CD14-positive monocyte (primary cell): Measurements from ENCODE around the gene SLC46A3. TPM values are rescaled to one million over a fixed set of nuclear protein-coding genes. Genes with fewer than 3 reads are reported as not detected.

Experiments
- DNase-seq, 3 donors: peaks; one replicate each; pipeline ENCODE4 v3.0.0-alpha.2; 2011 to 2022
- H2AFZ ChIP-seq: 2 replicates; pipeline ENCODE4 v1.6.0; 2012; ENCODE audit warnings: mild to moderate bottlenecking, low read depth, low read length, inconsistent platforms; ENCODE audit not compliant: insufficient read depth, poor library complexity, severe bottlenecking
- H3K27ac ChIP-seq, 2 donors: 1 replicate in 1 of 2; 2 replicates in 1 of 2; pipeline ENCODE4 v1.5.1; 2012 to 2013; ENCODE audit warnings: low read length in 2 of 2, control low read depth in 1 of 2, inconsistent platforms in 1 of 2, low read depth in 1 of 2, mild to moderate bottlenecking in 1 of 2
- H3K27me3 ChIP-seq, 2 donors: one replicate each; pipeline versions ENCODE4 v1.6.0 to v1.6.1; 2011 to 2013; ENCODE audit warnings: low read length in 2 of 2; ENCODE audit not compliant: control insufficient read depth in 2 of 2, insufficient read depth in 2 of 2
- H3K36me3 ChIP-seq, 2 donors: replicated peaks in 1 of 2; 1 replicate in 1 of 2; 2 replicates in 1 of 2; pipeline versions ENCODE4 v1.5.1 to v1.6.1; 2012 to 2013; ENCODE audit warnings: low read length in 2 of 2, control low read depth in 1 of 2, inconsistent platforms in 1 of 2, mild to moderate bottlenecking in 1 of 2; ENCODE audit not compliant: insufficient read depth in 2 of 2, control insufficient read depth in 1 of 2
- H3K4me1 ChIP-seq, 2 donors: 1 replicate in 1 of 2; 2 replicates in 1 of 2; pipeline versions ENCODE4 v1.5.1 to v1.6.1; 2012 to 2013; ENCODE audit warnings: low read length in 2 of 2, control low read depth in 1 of 2, inconsistent platforms in 1 of 2, mild to moderate bottlenecking in 1 of 2, moderate library complexity in 1 of 2; ENCODE audit not compliant: insufficient read depth in 2 of 2, control insufficient read depth in 1 of 2
- H3K4me2 ChIP-seq: replicated peaks from 2 replicates; pipeline ENCODE3; 2012; ENCODE audit warnings: low read length, moderate library complexity, mild to moderate bottlenecking; ENCODE audit not compliant: poor library complexity, severe bottlenecking; ENCODE audit errors: extremely low read depth
- H3K4me3 ChIP-seq, 3 experiments: fragments of 200-600 bp in 1 of 3; sonication (generic) in 1 of 3; replicated peaks in 1 of 3; 1 replicate in 2 of 3; 2 replicates in 1 of 3; pipeline ENCODE4 v1.5.1; 2011 to 2013; ENCODE audit warnings: low read length in 3 of 3, mild to moderate bottlenecking in 3 of 3, control low read depth in 2 of 3, low read depth in 2 of 3, inconsistent platforms in 1 of 3, moderate library complexity in 1 of 3
- H3K79me2 ChIP-seq: 2 replicates; pipeline ENCODE4 v1.6.0; 2012; ENCODE audit warnings: mild to moderate bottlenecking, control low read depth, inconsistent platforms, low read length, moderate library complexity; ENCODE audit not compliant: insufficient read depth
- H3K9ac ChIP-seq: 2 replicates; pipeline ENCODE4 v1.6.0; 2017; ENCODE audit warnings: low read length, mild to moderate bottlenecking; ENCODE audit not compliant: insufficient read depth, poor library complexity, severe bottlenecking
- H3K9me3 ChIP-seq, 2 donors: replicated peaks in 1 of 2; 1 replicate in 1 of 2; 2 replicates in 1 of 2; pipeline versions ENCODE4 v1.5.1 to v1.6.1; 2012 to 2013; ENCODE audit warnings: low read length in 2 of 2, control low read depth in 1 of 2; ENCODE audit not compliant: control insufficient read depth in 1 of 2, insufficient read depth in 1 of 2
- H4K20me1 ChIP-seq: 2 replicates; pipeline ENCODE4 v1.6.0; 2012; ENCODE audit warnings: mild to moderate bottlenecking, low read length, control low read depth, moderate library complexity; ENCODE audit not compliant: insufficient read depth
- H3K27ac Mint-ChIP-seq, 7 donors: one replicate each; pipeline ENCODE4 v1.8.0; 2020; ENCODE audit warnings: mild to moderate bottlenecking in 7 of 7, mixed read lengths in 7 of 7, moderate library complexity in 6 of 7, inconsistent platforms in 2 of 7
- H3K27me3 Mint-ChIP-seq, 3 donors: one replicate each; pipeline ENCODE4 v1.8.0; 2021 to 2022; ENCODE audit warnings: low read depth in 3 of 3, mild to moderate bottlenecking in 3 of 3, mixed read lengths in 3 of 3, moderate library complexity in 3 of 3, inconsistent platforms in 1 of 3
- H3K36me3 Mint-ChIP-seq, 2 donors: one replicate each; pipeline ENCODE4 v1.8.0; 2020; ENCODE audit warnings: mixed read lengths in 2 of 2, inconsistent platforms in 1 of 2, mild to moderate bottlenecking in 1 of 2
- H3K4me1 Mint-ChIP-seq: one replicate; pipeline ENCODE4 v1.8.0; 2020; ENCODE audit warnings: mild to moderate bottlenecking, mixed read lengths
- H3K4me3 Mint-ChIP-seq, 2 donors: one replicate each; pipeline ENCODE4 v1.8.0; 2020; ENCODE audit warnings: mild to moderate bottlenecking in 2 of 2, mixed read lengths in 2 of 2, moderate library complexity in 1 of 2
- H3K9me3 Mint-ChIP-seq, 7 donors: one replicate each; pipeline ENCODE4 v1.8.0; 2020 to 2022; ENCODE audit warnings: mixed read lengths in 7 of 7, mild to moderate bottlenecking in 6 of 7, moderate library complexity in 6 of 7, inconsistent platforms in 2 of 7
- CTCF ChIP-seq: fragments of 200-600 bp; IDR thresholded peaks from one replicate; pipeline ENCODE4 v1.8.0; 2022; ENCODE audit warnings: antibody characterized with exemption, mild to moderate bottlenecking
- WGBS: methylation state at CpG from one replicate; pipeline ENCODE4 v1.1.5; 2013; ENCODE audit warnings: missing lambda C conversion rate; ENCODE audit not compliant: insufficient coverage; 5-methylcytosine and 5-hydroxymethylcytosine counted together
- intact Hi-C, 2 donors: fragments of 100-400 bp; cut with micrococcal nuclease; formaldehyde crosslinking; loops; one replicate each; pipeline versions ENCODE4 v1.15.0 to v1.15.1; 2023
- polyA plus RNA-seq, 3 donors: library from polyadenylated mRNA; depleted of rRNA in 1 of 3; unstranded in 2 of 3; stranded (reverse) in 1 of 3; fragments of 300-500 nt in 2 of 3; fragments of >200 nt in 1 of 3; fragmentation: Illumina TruSeq in 2 of 3; gene quantifications; 1 replicate in 2 of 3; 2 replicates in 1 of 3; pipeline ENCODE4 v1.2.3, GENCODE V29; 2012 to 2021

The SLC46A3 gene
- polyA plus RNA-seq, 3 donors: 8.2 to 21.1 (median 13.8) TPM

DNA sequence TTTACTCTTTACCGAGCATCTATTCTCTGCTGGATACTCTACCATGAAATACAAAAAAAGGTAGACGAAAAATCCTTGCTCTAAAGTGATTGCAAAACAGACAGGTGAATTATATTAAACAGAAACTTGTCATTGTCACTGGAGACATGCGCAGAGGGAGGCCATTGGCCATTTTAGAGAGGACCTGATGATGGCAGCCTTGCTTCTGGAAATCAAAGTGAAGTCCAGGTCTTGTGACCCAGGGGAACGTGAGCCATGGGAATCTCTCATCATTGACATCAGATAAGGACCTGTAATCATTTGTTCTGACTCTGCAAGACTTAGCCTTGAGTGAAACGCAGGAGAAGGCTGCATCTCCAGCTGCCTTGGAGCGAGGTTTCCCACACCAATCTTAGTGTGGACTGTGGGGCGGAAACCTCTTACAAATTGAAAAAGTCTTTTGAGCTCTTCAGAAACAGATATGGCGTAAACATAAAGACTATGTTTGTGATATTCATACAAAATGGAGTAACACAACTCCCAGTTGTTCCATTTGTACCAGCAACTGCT is 16.8 kb upstream of the SLC46A3 start:
- Histone ChIP-seq H3K27me3 (no peaks in the 10 kb centered on the region), H2AFZ (no peak overlapping the region), H3K4me1 (no peaks in the 10 kb centered on the region), H3K9ac (no peak overlapping the region), H3K27ac (no peak overlapping the region), H3K4me3 (no peak overlapping the region), H3K79me2 (no peaks in the 10 kb centered on the region), H3K9me3 (no peaks in the 10 kb centered on the region), H3K4me2 (no peak overlapping the region), H3K36me3 (no peaks in the 10 kb centered on the region), H4K20me1 (no peaks in the 10 kb centered on the region)
- no peak for DNase-seq
- TF ChIP-seq CTCF: no peak
- intact Hi-C loops: no loop called here
- 96% methylated on average over 4 of the region's 8 CpGs for WGBS
- no peaks in the 10 kb centered on the region for H3K9me3 Mint-ChIP-seq
- no peak overlapping the region for H3K4me3 Mint-ChIP-seq
- peaks cover 2 to 7% (median 6%) of the 10 kb centered on the region in 3 donors for H3K27me3 Mint-ChIP-seq
- H3K36me3 Mint-ChIP-seq: no peaks in the 10 kb centered on the region
- no peak overlapping the region for H3K27ac Mint-ChIP-seq
- H3K4me1 Mint-ChIP-seq: no peaks in the 10 kb centered on the region

GRCh38 chr13:28734906-28735305 is 16.1 kb upstream of the SLC46A3 start:
- Histone ChIP-seq H3K27ac (no peak overlapping the region), H3K9ac (no peak overlapping the region), H3K4me3 (no peak overlapping the region), H4K20me1 (no peaks in the 10 kb centered on the region), H3K79me2 (no peaks in the 10 kb centered on the region), H2AFZ (no peak overlapping the region), H3K36me3 (no peaks in the 10 kb centered on the region), H3K27me3 (no peaks in the 10 kb centered on the region), H3K9me3 (no peaks in the 10 kb centered on the region), H3K4me1 (no peaks in the 10 kb centered on the region), H3K4me2 (no peak overlapping the region)
- intact Hi-C loops: no loop called here
- no peak for TF ChIP-seq CTCF
- no peak overlapping the region for H3K4me3 Mint-ChIP-seq
- H3K36me3 Mint-ChIP-seq: no peaks in the 10 kb centered on the region
- H3K27me3 Mint-ChIP-seq: peaks cover 2 to 7% (median 6%) of the 10 kb centered on the region in 3 donors
- no CpG with 5 or more reads among the region's 2 CpGs for WGBS
- no peaks in the 10 kb centered on the region for H3K4me1 Mint-ChIP-seq
- no peak for DNase-seq
- H3K9me3 Mint-ChIP-seq: no peaks in the 10 kb centered on the region
- H3K27ac Mint-ChIP-seq: no peak overlapping the region
